ENCODE results near the gene DAPK1.

DNA sequence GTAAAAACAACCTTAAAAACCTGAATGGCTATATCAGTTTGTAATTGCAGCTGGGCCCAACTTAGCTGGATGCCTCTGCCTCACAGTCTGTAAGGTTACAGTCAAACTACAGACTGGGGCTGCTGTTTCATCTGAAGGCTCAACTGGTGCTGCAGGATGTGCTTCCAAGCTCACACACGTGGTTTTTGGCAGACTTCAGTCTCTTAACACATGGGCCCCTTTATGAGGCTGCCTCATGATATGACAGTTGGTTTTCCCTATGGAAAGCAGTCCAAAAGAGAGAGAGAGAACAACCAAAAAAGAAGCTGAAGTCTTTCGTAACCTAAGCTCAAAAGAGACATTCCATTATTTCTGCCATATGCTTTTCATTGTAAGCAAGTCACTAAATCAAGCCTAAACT is 255.6 kb downstream of the DAPK1 start:
- TF ChIP-seq, protein P1, sequence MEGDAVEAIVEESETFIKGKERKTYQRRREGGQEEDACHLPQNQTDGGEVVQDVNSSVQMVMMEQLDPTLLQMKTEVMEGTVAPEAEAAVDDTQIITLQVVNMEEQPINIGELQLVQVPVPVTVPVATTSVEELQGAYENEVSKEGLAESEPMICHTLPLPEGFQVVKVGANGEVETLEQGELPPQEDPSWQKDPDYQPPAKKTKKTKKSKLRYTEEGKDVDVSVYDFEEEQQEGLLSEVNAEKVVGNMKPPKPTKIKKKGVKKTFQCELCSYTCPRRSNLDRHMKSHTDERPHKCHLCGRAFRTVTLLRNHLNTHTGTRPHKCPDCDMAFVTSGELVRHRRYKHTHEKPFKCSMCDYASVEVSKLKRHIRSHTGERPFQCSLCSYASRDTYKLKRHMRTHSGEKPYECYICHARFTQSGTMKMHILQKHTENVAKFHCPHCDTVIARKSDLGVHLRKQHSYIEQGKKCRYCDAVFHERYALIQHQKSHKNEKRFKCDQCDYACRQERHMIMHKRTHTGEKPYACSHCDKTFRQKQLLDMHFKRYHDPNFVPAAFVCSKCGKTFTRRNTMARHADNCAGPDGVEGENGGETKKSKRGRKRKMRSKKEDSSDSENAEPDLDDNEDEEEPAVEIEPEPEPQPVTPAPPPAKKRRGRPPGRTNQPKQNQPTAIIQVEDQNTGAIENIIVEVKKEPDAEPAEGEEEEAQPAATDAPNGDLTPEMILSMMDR (IDR thresholded peaks at IDR 0.05), result no peak
- TF ChIP-seq POLR2A (IDR thresholded peaks at IDR 0.05), result no peak
